ENCODE results near the gene TSHZ3.

The TSHZ3 gene

DNA sequence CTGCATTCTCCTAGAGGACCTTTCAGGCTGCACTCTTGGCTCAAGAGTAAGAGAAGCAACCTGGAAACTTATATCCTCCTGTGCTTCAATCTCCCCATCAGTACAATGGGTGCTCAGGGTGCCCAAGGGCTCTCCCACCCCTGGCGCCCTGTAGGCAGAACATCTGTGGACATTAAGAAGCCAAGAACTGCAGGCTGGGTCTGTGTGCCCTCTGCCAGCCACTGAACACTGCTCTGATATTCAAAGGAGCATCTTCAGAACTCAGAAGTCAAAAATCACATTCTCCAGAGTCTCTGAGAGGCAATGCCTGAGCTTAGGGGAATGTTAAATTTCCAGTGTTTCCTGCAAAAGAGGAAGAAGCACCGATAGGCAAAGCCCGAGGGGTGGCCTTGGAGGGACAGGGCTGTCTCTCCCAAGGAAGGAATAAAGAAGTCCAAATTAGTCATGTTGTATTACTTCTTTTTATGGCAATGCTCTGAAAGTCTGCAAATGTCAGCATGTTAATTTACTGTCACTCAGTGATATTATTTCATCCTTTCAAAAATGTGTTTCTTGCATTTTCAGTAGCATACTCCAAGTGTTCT, 88.1 kb downstream of the TSHZ3 start:
- no peak for DNase-seq (ENCODE audit: low spot score)

- DNase-seq (ENCODE audit: low spot score), result no peak
Observed at GRCh38 chr19:31260171-31260933, 88.9 kb downstream of the TSHZ3 start.

DNA sequence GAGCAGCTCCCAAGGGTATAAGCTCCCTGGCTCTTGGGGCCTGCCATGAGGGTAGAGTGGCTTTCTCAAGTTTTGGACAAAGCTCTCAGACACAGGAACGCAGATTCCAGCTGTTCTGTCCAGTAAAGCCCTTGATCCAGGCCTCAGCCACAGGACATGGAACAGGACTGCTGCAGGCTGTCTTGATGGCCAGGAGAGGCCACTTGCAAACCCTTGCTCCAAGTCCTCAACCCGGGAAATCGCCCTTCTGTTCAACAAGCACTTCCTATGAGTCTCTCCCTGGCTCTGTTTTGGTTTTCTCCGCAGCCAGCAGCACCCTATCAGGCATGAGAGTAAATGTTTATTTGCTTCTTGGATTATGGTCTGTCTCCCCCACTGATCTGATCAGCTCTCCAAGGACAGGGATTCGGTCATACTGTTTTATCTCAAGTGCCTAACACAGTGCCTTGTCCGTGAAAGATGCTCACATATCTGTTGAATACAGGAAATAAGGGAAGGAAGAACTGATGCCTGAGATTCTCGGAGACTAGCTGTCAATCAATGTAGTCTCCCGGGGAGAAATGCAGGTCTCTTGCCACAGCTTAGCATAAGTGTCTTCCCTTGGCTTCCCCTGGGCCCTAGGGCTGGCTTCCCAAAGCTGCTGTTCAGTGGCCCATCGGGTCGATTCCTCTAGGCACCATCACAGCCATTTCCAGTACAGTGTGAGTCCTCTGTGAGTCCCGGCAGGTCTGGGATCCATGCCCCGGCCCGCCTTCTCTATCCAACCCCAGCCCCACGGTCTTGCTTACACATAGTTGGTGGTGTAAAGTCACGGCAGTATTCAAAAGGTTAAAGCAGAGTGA, 90.8 kb downstream of the TSHZ3 start:
- DNase-seq (ENCODE audit: low spot score), result no peak

DNA sequence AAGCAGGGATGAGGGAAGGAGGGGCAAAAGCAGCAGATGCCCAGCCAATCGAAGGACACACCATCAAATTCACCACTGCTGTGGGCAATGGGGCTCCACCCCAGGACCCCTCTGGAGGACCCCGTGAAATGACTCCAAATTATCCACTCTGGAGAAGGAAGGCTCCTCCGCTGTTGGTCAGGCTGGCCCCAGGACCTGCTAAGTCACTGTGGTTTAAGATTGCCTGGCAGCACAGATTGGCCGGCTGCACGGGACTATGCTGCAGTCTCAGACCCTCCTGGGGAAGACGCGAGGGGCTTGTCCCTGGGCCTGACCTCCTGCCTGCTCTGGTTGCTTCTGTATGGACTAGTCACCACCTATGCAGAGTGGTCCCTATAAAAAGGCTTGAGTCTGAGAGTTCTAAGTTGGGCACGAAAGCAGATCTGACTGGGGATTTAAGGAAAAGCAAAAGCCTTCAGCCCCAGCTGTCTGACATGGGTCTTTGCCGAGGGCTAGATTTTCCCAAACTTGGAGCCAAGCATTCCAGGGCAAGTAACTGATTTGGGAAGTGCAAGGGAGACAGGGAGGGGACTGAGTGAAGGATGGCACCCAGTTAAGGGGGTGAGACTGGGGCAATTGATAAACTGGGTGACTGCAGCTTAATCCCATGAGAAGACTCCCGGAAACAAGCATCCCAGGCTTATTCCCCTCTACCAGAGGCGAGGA, 91.7 kb downstream of the TSHZ3 start:
- no peak for DNase-seq (ENCODE audit: low spot score)

GRCh38 chr19:31257025-31257424, 92.2 kb downstream of the TSHZ3 start:
- DNase-seq (ENCODE audit: low spot score), result no peak

DNA sequence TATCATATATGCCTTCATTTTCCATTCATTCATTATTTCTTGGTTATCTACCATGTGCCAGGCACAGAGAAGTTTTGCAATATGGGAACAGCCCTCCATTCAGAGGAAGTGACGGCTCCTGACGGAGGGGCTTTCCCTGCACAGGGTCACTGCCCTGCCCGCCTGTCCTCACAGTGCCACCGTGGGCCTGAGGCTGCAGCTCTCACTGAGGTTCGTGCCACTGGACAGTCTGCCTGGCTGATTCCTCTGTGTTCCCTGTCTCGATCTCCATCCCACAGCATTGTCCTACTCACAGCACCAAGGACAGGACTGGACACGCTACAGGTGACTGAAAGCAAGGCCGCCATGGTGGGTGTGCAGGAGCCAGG, 92.7 kb downstream of the TSHZ3 start:
- no peak for DNase-seq (ENCODE audit: low spot score)

DNA sequence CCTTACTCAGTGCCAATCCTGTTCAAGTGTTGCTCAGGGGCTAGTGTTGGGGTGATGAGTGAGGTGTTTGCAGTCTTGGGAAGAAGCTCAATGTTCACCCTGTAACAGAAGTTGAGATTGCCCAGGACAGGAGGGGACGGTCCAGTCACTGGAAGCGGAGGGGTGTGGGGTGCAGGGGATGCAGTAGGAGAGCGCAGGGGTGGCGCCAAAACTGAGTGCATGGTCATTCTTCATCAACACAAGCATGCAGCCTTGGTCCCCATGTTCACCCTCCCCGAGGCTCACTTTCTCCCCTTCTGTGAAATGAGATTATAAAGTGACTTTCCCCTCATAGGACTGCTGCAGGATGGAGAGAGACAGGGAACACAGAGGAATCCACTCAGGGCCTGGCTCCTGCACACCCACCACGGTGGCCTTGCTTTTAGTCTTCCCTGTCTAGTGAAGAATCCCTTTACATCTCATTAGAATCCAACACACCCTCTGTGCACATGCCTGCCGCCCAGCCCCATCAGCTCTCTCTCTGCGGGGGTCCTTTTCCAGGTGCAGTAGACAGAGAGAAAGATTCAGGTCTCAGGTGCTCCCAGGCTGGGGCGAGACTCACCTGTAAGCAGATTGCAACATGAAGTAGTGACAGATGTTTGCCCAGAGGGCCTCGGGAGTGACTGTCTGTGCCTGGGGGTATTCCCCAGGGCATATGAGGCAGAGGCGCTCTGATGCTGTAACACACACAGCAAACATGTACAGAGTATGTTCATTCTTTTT, 93.2 kb downstream of the TSHZ3 start:
- no peak for DNase-seq (ENCODE audit: low spot score)

DNA sequence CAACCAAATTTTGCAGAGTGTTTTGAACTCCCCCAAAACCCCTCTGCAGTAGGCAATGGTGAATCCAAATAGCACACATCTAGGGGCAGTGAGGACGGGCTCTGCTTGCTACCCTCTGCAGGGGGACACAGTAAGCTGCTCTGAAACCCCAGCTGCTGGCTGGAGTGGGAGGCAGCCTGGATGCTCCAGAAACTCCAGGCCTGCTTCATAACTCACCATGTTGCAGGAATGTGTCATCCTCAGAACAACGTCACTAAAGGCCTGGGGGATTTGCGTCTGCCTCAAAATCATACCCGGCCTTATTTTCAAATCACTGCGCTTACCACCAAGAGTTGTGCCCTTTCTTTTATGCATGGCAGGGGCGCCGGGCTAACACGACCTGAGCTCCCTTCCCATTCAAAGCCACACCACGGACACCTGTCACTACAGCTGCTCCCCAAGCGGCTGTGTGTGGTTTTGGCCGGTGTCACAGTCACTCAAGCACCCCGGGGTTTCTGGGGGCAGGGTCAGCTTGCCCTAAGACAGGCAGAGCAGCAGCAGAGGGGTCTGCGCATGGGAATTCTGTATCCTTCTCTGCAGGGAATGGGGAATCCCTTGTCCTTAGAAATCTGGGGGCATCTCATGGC, 93.9 kb downstream of the TSHZ3 start:
- no peak for DNase-seq (ENCODE audit: low spot score)

GRCh38 chr19:31254611-31255010, 94.6 kb downstream of the TSHZ3 start:
- DNase-seq (ENCODE audit: low spot score), result no peak

- no peak for DNase-seq (ENCODE audit: low spot score)
Observed at GRCh38 chr19:31254180-31254551, 95.1 kb downstream of the TSHZ3 start.

DNA sequence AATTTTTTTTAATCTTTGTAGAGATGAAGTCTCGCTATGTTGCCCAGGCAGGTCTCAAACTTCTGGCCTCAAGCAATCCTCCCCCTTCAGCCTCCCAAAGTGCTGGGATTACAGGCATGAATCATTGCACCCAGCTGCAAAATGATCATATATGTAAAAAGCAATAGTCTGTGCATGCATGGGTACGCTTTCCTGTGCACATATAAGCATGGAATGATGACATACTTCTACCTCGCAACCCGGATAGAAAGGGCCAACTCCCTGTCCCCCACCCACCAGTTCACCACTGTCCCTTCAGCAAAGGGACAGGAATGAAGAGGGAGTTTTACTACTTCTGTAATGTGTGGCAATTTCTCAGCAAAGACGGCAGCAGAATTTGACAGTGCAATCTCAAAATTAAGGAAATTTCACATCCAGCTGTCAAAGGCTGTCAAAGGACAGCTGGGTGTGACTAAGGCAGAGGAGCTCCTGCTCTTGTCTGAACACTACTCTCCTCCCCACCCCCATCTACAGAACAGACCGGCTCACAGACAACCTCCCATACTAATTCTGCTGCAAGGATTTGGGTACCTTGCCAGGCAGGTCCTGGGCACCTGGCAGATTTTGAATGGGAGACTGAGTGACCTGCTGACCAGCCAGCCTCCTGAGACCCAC, 95.6 kb downstream of the TSHZ3 start:
- no peak for DNase-seq (ENCODE audit: low spot score)

GRCh38 chr19:31252441-31252840, 96.8 kb downstream of the TSHZ3 start:
- no peak for DNase-seq (ENCODE audit: low spot score)

- DNase-seq (ENCODE audit: low spot score), result no peak
Observed at GRCh38 chr19:31249217-31249616, 100.0 kb downstream of the TSHZ3 start.

- DNase-seq (ENCODE audit: low spot score), result no peak
Observed at GRCh38 chr19:31235806-31236205, 113.4 kb downstream of the TSHZ3 start.

DNA sequence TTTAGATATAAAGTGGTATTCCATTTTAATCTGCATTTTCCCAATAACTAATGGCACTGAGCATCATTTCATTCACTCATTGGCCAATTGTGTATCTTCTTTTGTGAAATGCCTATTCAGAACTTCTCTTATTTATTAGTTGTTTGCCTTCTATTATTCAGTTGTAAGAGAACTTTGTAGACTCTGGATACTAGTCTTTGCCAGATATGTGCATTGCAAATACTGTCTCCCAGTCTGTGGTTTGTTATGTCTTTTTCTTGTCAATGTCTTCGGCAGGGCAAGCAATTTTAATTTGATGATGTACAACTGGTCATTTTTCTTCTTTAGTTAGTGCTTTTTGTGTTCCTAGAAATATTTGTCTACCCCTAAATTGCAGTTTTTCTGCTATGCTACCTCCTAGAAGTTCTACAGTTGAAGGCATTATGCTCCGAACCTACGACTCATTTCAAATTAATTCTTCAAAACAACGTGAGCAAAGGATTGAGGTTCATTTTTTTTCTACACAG, 115.9 kb downstream of the TSHZ3 start:
- no peak for DNase-seq (ENCODE audit: low spot score)

DNA sequence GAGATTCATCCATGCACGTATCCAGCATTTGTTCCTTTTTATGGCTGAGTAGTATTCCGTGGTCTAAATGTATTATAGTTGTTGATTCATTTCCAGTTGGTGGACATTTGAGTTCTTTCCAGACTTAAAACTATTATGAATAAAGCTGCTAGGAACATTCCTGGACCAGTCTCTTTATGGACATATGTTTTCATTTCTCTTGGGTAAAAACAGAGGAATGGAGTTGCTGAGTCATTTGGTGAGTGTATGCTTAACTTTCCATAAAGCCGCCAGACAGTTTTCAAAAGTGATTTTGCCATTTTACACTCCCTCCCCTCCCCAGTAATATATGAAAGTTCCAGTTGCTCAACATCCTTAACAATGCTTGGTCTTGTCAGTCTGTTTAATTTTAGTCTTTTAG, 116.4 kb downstream of the TSHZ3 start:
- DNase-seq (ENCODE audit: low spot score), result peak; percentile 36

- no peak for DNase-seq (ENCODE audit: low spot score)
Observed at GRCh38 chr19:31232180-31232579, 117.1 kb downstream of the TSHZ3 start.

- DNase-seq (ENCODE audit: low spot score), result no peak
Observed at GRCh38 chr19:31231237-31231636, 118.0 kb downstream of the TSHZ3 start.

DNA sequence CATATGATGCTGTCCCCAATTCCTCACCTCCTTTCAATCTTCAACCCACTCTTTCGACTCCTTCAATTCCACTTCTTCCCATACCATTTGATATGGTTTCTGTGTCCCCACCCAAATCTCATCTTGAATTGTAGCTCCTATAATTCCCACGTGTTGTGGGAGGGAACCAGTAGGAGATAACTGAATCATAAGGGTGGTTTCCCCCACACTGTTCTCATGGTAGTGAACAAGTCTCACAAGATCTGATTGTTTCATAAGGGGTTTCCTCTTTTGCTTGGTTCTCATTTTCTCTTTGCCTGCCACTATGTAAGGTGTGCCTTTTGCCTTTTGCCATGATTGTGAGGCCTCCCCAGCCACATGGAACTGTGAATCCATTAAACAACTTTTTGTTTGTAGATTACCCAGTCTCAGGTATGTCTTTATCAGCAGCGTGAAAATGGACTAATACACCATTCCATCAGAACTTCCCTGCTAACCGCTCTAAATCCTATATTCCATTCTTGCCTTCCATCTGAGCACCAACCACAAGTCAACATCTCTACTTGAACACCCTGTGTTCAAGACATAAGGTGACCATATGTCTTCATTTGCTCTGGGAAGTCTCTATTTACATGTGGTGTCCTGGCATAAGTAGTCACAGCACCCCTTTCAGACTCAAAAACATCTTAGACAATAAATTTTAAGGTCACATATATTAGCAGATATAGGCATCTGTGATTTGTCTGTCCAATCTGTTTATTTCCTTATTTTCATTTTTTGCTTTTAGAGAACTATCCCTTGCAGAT, 122.9 kb downstream of the TSHZ3 start:
- no peak for DNase-seq (ENCODE audit: low spot score)

All from AG08396 (cell line).